Measurements from ENCODE around the gene CLDN14.

- TF ChIP-seq CTCF (IDR thresholded peaks at IDR 0.05) (no peak), POLR2AphosphoS5 (IDR thresholded peaks at IDR 0.05) (no peak)
Measured at GRCh38 chr21:36454093-36454531, 25.8 kb downstream of the CLDN14 start.

Measured in prostate gland (tissue), 2 donors.